Ureter (tissue), 1 donor: ENCODE data around the gene DUSP15. TPM values are rescaled to one million over a fixed set of nuclear protein-coding genes. Genes with fewer than 3 reads are reported as not detected.

Source experiments
- DNase-seq: peaks from one replicate; pipeline ENCODE4 v3.0.0-alpha.2; 2020; ENCODE audit warnings: low spot score
- total RNA-seq: library from RNA; stranded (reverse); gene quantifications from one replicate; pipeline ENCODE4 v1.2.4, GENCODE V29; 2023
- donor health status: DM: yes; HTN: yes; CAD: no.

Gene DUSP15
- total RNA-seq, 1 donor from 2014 or later = 4.7 TPM

GRCh38 chr20:31860390-31861134 lies 9.8 kb downstream of the DUSP15 start:
- DNase-seq = no peak

GRCh38 chr20:31859998-31860380 lies 10.3 kb downstream of the DUSP15 start:
- DNase-seq = no peak

- no peak for DNase-seq
Observed at GRCh38 chr20:31859266-31859997, 10.9 kb downstream of the DUSP15 start.

GRCh38 chr20:31858760-31859083 lies 11.6 kb downstream of the DUSP15 start:
- DNase-seq = no peak

- no peak for DNase-seq
Observed at GRCh38 chr20:31857861-31858759, 12.2 kb downstream of the DUSP15 start.

- no peak for DNase-seq
Observed at GRCh38 chr20:31856516-31856915, 13.8 kb downstream of the DUSP15 start.

- DNase-seq = no peak
Observed at GRCh38 chr20:31853481-31853880, 16.8 kb downstream of the DUSP15 start.

- no peak for DNase-seq
Observed at GRCh38 chr20:31851240-31851955, 18.9 kb downstream of the DUSP15 start.

- DNase-seq = peak; percentile 69
Observed at GRCh38 chr20:31849306-31849930, 20.9 kb downstream of the DUSP15 start.

- DNase-seq = no peak
Observed at GRCh38 chr20:31848088-31848999, 22.0 kb downstream of the DUSP15 start.

- DNase-seq = no peak
Observed at GRCh38 chr20:31846793-31847138, 23.6 kb downstream of the DUSP15 start.

GRCh38 chr20:31845300-31845863 lies 24.9 kb downstream of the DUSP15 start, which contains the start of gene FOXS1:
TSS of gene FOXS1 (minus strand) at chr20:31845604. CDS start at chr20:31845542, 62 bp downstream.
- DNase-seq = peak; percentile 64

GRCh38 chr20:31844737-31845299 lies 25.5 kb downstream of the DUSP15 start:
- DNase-seq = no peak

- no peak for DNase-seq
Observed at GRCh38 chr20:31843881-31844280, 26.4 kb downstream of the DUSP15 start.

- no peak for DNase-seq
Observed at GRCh38 chr20:31843288-31843687, 27.0 kb downstream of the DUSP15 start.

- DNase-seq = no peak
Observed at GRCh38 chr20:31842471-31843157, 27.7 kb downstream of the DUSP15 start.

GRCh38 chr20:31841928-31842327 lies 28.4 kb downstream of the DUSP15 start:
- DNase-seq = no peak

GRCh38 chr20:31840906-31841816 lies 29.2 kb downstream of the DUSP15 start:
- no peak for DNase-seq
